WTC11 (cell line): ENCODE data around the gene NFIX.

ENCODE experiments used
- CBFB ChIP-seq: sonication (generic); formaldehyde crosslinking; IDR thresholded peaks from 2 replicates; pipeline ENCODE4 v1.8.1; 2022; ENCODE audit warnings: mild to moderate bottlenecking, low read depth, missing genetic modification reagents
- CTCF ChIP-seq: fragments of 200-600 bp; IDR thresholded peaks from 2 replicates; pipeline ENCODE4 v1.8.0; 2022; ENCODE audit warnings: antibody characterized with exemption
- HMGA2 ChIP-seq: fragments of 250-450 bp; sonication (Bioruptor Pico); IDR thresholded peaks from 2 replicates; pipeline ENCODE4 v1.4.0; 2021; ENCODE audit warnings: mild to moderate bottlenecking, moderate library complexity
- MAX ChIP-seq: sonication (generic); formaldehyde crosslinking; IDR thresholded peaks from 2 replicates; pipeline ENCODE4 v1.8.0; 2022; ENCODE audit warnings: mild to moderate bottlenecking, missing genetic modification reagents
- NFYB ChIP-seq: sonication (generic); formaldehyde crosslinking; conservative IDR thresholded peaks from 2 replicates; pipeline ENCODE4 v1.8.0; 2022; ENCODE audit warnings: low read depth, missing genetic modification reagents
- TEAD1 ChIP-seq: sonication (generic); formaldehyde crosslinking; IDR thresholded peaks from 2 replicates; pipeline ENCODE4 v1.8.0; 2022; ENCODE audit warnings: mild to moderate bottlenecking, missing genetic modification reagents
- ZNF121 ChIP-seq: sonication (generic); formaldehyde crosslinking; IDR thresholded peaks from 2 replicates; pipeline ENCODE4 v1.8.0; 2023; ENCODE audit warnings: missing genetic modification reagents

GRCh38 chr19:13092606-13093235 is 97.4 kb downstream of the NFIX start:
- TF ChIP-seq CTCF: no peak
- no peak for TF ChIP-seq HMGA2 (CRISPR knock-in tag)
- TF ChIP-seq MAX (CRISPR knock-in tag): no peak
- no peak for TF ChIP-seq TEAD1 (CRISPR knock-in tag)
- TF ChIP-seq CBFB (CRISPR knock-in tag): no peak
- TF ChIP-seq NFYB (CRISPR knock-in tag): no peak
- TF ChIP-seq ZNF121 (CRISPR knock-in tag): no peak
